Neural progenitor cell (in vitro differentiated cells): ENCODE measurements around the gene PATJ. TPM values are rescaled to one million over a fixed set of nuclear protein-coding genes. Genes with fewer than 3 reads are reported as not detected.
A peak's percentile ranks its signal among the peaks of the same experiment; 100 is the strongest.

Experiments used
- DNase-seq: peaks from one replicate; pipeline ENCODE4 v3.0.0-alpha.2; 2016; ENCODE audit warnings: low spot score
- H2AFZ ChIP-seq: fragments of 200-600 bp; sonication (generic); replicated peaks from 2 replicates; pipeline ENCODE4 v1.6.1; 2016; ENCODE audit warnings: antibody characterized with exemption
- H3F3A ChIP-seq: fragments of 200-600 bp; sonication (generic); 2 replicates; pipeline ENCODE4 v1.6.1; 2016; ENCODE audit warnings: antibody characterized with exemption, low read depth
- H3K27ac ChIP-seq: fragments of 200-600 bp; sonication (generic); 2 replicates; pipeline ENCODE4 v1.5.1; 2016; ENCODE audit warnings: mild to moderate bottlenecking
- H3K27me3 ChIP-seq: fragments of 200-600 bp; sonication (generic); 2 replicates; pipeline ENCODE4 v1.6.1; 2016; ENCODE audit warnings: mild to moderate bottlenecking, moderate library complexity
- H3K36me3 ChIP-seq: fragments of 200-600 bp; sonication (generic); 2 replicates; pipeline ENCODE4 v1.5.1; 2016
- H3K4me1 ChIP-seq: fragments of 200-600 bp; sonication (generic); 2 replicates; pipeline ENCODE4 v1.6.1; 2016; ENCODE audit warnings: mixed run types
- H3K4me2 ChIP-seq: fragments of 200-600 bp; sonication (generic); 2 replicates; pipeline ENCODE4 v1.6.1; 2016
- H3K4me3 ChIP-seq: fragments of 200-600 bp; sonication (generic); 2 replicates; pipeline ENCODE4 v1.5.1; 2016
- H3K79me2 ChIP-seq: fragments of 200-600 bp; sonication (generic); 2 replicates; pipeline ENCODE4 v1.6.1; 2016; ENCODE audit warnings: low read depth
- H3K9ac ChIP-seq: fragments of 200-600 bp; sonication (generic); 2 replicates; pipeline ENCODE4 v1.6.1; 2016
- H3K9me3 ChIP-seq: fragments of 200-600 bp; sonication (generic); 2 replicates; pipeline ENCODE4 v1.5.1; 2016; ENCODE audit warnings: low read depth
- H4K20me1 ChIP-seq: fragments of 200-600 bp; sonication (generic); 2 replicates; pipeline ENCODE4 v1.6.1; 2016; ENCODE audit warnings: low read depth
- H3K27ac Mint-ChIP-seq: 3 replicates; pipeline ENCODE4 v1.8.0; 2021; ENCODE audit warnings: mixed read lengths
- H3K27me3 Mint-ChIP-seq: 2 replicates; pipeline ENCODE4 v1.8.0; 2022; ENCODE audit warnings: low read depth, mild to moderate bottlenecking, inconsistent platforms, moderate library complexity, mixed read lengths; ENCODE audit not compliant: insufficient read depth
- H3K36me3 Mint-ChIP-seq: 3 replicates; pipeline ENCODE4 v1.8.0; 2021; ENCODE audit warnings: mixed read lengths
- H3K4me1 Mint-ChIP-seq: 3 replicates; pipeline ENCODE4 v1.8.0; 2021; ENCODE audit warnings: mixed read lengths
- H3K4me3 Mint-ChIP-seq: 3 replicates; pipeline ENCODE4 v1.8.0; 2021; ENCODE audit warnings: mild to moderate bottlenecking, moderate library complexity, mixed read lengths
- H3K9me3 Mint-ChIP-seq: 3 replicates; pipeline ENCODE4 v1.8.0; 2020; ENCODE audit warnings: mixed read lengths
- EZH2 ChIP-seq: fragments of 200-600 bp; sonication (generic); IDR thresholded peaks from 2 replicates; pipeline ENCODE4 v1.6.1; 2017; ENCODE audit warnings: antibody characterized with exemption, mild to moderate bottlenecking, moderate library complexity
- EZH2phosphoT487 ChIP-seq: fragments of 200-600 bp; sonication (generic); IDR thresholded peaks from 2 replicates; pipeline ENCODE4 v1.6.1; 2017; ENCODE audit warnings: antibody characterized with exemption
- total RNA-seq: library from RNA; depleted of rRNA; stranded (reverse); fragments of >200 nt; gene quantifications from 2 replicates; pipeline ENCODE4 v1.2.3, GENCODE V29; 2015; ENCODE audit warnings: low replicate concordance
- TF ChIP-seq, protein P1 (sequence below): fragments of 200-600 bp; sonication (generic); IDR thresholded peaks from 2 replicates; pipeline ENCODE4 v1.5.1; 2017; ENCODE audit warnings: antibody characterized with exemption, mild to moderate bottlenecking

The PATJ gene
- total RNA-seq, 1 donor from 2014 or later = 24.8 TPM

DNA sequence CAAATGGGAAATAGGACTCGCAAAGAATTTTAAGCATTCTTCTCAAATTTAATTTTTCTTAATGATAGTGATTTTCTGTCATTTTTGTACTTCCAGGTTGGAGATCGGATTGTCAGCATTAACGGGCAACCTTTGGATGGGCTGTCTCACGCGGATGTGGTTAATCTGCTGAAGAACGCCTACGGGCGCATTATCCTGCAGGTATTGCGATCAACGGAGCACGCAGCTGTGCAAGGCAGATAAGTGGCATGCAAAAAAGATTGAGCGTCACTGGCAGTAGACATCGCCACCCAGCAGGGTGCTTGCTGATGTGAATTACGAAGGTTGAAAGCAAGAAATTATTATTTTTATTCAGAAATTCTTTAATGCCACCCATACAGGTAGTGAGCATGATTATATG lies 386.5 kb downstream of the PATJ start:
- Histone ChIP-seq H4K20me1 (no peaks in the 10 kb centered on the region), H3K4me1 (no peaks in the 10 kb centered on the region), H3K27me3 (no peaks in the 10 kb centered on the region), H3K9ac (no peak overlapping the region), H3K27ac (no peak overlapping the region), H3K36me3 (no peaks in the 10 kb centered on the region), H3K4me3 (no peak overlapping the region), H3K79me2 (no peaks in the 10 kb centered on the region), H2AFZ (no peak overlapping the region), H3F3A (no peaks in the 10 kb centered on the region), H3K9me3 (no peaks in the 10 kb centered on the region), H3K4me2 (no peak overlapping the region)
- H3K4me1 Mint-ChIP-seq = peaks cover 18% of the 10 kb centered on the region
- no peak overlapping the region for H3K4me3 Mint-ChIP-seq
- no peaks in the 10 kb centered on the region for H3K9me3 Mint-ChIP-seq
- no peaks in the 10 kb centered on the region for H3K36me3 Mint-ChIP-seq
- H3K27ac Mint-ChIP-seq = no peak overlapping the region
- TF ChIP-seq, protein P1, sequence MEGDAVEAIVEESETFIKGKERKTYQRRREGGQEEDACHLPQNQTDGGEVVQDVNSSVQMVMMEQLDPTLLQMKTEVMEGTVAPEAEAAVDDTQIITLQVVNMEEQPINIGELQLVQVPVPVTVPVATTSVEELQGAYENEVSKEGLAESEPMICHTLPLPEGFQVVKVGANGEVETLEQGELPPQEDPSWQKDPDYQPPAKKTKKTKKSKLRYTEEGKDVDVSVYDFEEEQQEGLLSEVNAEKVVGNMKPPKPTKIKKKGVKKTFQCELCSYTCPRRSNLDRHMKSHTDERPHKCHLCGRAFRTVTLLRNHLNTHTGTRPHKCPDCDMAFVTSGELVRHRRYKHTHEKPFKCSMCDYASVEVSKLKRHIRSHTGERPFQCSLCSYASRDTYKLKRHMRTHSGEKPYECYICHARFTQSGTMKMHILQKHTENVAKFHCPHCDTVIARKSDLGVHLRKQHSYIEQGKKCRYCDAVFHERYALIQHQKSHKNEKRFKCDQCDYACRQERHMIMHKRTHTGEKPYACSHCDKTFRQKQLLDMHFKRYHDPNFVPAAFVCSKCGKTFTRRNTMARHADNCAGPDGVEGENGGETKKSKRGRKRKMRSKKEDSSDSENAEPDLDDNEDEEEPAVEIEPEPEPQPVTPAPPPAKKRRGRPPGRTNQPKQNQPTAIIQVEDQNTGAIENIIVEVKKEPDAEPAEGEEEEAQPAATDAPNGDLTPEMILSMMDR = no peak
- peaks cover under 1% of the 10 kb centered on the region for H3K27me3 Mint-ChIP-seq
- peak; percentile 60 for DNase-seq

DNA sequence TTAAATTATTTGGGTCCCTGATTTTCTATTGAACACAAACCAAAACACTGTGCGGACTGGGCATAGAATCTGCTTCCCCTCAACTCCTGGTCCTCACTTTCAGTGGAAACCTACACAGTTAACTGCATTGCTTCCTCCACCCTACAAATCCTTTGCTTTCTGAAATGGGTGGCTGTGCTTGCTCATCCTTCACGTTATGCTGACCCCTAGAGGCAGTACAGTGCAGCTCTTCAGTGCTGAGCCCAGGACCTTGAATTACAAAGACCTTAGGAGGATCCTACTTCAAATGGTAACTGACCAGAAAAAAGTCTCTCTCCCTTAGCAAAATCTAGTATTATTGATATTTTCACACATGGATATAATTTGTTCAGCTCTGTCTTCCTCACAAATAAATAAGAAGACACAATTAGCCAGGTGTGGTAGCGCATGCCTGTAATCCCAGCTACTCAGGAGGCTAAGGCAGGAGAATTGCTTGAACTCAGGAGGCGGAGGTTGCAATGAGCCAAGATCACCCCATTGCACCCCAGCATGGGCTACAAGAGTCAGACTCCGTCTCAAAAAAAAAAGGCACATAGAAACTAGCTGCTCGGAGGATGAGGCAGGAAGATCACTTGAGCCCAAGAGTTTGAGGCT lies 388.9 kb downstream of the PATJ start:
- H3K9me3 ChIP-seq = no peaks in the 10 kb centered on the region
- H3K4me1 ChIP-seq = no peaks in the 10 kb centered on the region
- no peak overlapping the region for H3K4me3 ChIP-seq
- H3K9me3 Mint-ChIP-seq = no peaks in the 10 kb centered on the region
- no peaks in the 10 kb centered on the region for H4K20me1 ChIP-seq
- DNase-seq = peak; percentile 83
- H2AFZ ChIP-seq = no peak overlapping the region
- no peaks in the 10 kb centered on the region for H3K36me3 ChIP-seq
- H3K27me3 Mint-ChIP-seq = peaks cover 2% of the 10 kb centered on the region
- H3K4me2 ChIP-seq = no peak overlapping the region
- H3K4me3 Mint-ChIP-seq = no peak overlapping the region
- H3K79me2 ChIP-seq = no peaks in the 10 kb centered on the region
- H3K9ac ChIP-seq = no peak overlapping the region
- no peaks in the 10 kb centered on the region for H3K27me3 ChIP-seq
- no peaks in the 10 kb centered on the region for H3F3A ChIP-seq
- H3K27ac ChIP-seq = no peak overlapping the region
- no peak for TF ChIP-seq EZH2
- TF ChIP-seq, protein P1 = peak; percentile 90
- no peak overlapping the region for H3K27ac Mint-ChIP-seq
- no peaks in the 10 kb centered on the region for H3K36me3 Mint-ChIP-seq
- H3K4me1 Mint-ChIP-seq = peaks cover 18% of the 10 kb centered on the region

DNA sequence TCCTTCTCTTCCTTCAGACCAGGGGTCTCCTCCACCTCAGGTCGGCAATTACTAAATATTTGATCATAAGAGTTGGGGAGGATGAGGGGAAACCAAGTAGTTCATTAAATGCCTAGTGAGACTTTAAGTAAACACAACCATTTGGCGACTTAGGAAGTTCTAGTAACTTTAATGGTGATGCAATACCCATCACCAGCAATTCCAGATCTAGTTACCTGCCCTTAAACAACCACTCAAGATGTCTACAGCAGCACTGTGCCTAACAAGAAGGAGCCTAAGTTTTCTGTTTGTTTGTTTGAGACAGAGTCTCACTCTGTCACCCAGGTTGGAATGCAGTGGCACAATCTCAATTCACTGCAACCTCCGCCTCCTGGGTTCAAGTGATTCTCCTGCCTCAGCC lies 395.7 kb downstream of the PATJ start:
- Histone ChIP-seq H2AFZ (no peak overlapping the region), H3K9ac (no peak overlapping the region), H4K20me1 (no peaks in the 10 kb centered on the region), H3K36me3 (no peaks in the 10 kb centered on the region), H3K4me2 (no peak overlapping the region), H3K4me1 (peaks cover 10% of the 10 kb centered on the region), H3K27ac (no peak overlapping the region), H3K79me2 (no peaks in the 10 kb centered on the region), H3K4me3 (no peak overlapping the region), H3K9me3 (no peaks in the 10 kb centered on the region), H3K27me3 (no peaks in the 10 kb centered on the region), H3F3A (peaks cover 5% of the 10 kb centered on the region)
- H3K27me3 Mint-ChIP-seq = peaks cover 12% of the 10 kb centered on the region
- TF ChIP-seq, protein P1 = no peak
- TF ChIP-seq EZH2 = no peak
- TF ChIP-seq EZH2phosphoT487 = no peak
- no peaks in the 10 kb centered on the region for H3K9me3 Mint-ChIP-seq
- peaks cover 2% of the 10 kb centered on the region for H3K36me3 Mint-ChIP-seq
- H3K4me3 Mint-ChIP-seq = no peak overlapping the region
- H3K27ac Mint-ChIP-seq = no peak overlapping the region
- no peak for DNase-seq
- H3K4me1 Mint-ChIP-seq = peaks cover 12% of the 10 kb centered on the region
